Measurements from ENCODE around the gene ZSCAN31. TPM values are rescaled to one million over a fixed set of nuclear protein-coding genes. Genes with fewer than 3 reads are reported as not detected.
"Not testable (repeated sequence)": the region's sequence is repeated elsewhere in the genome, so short reads cannot be mapped to it uniquely, and the experiment has no call there.

The ZSCAN31 gene
- total RNA-seq, 1 experiment from 2014 or later, result 10.1 TPM

GRCh38 chr6:28360961-28361360 lies 25.0 kb upstream of the ZSCAN31 start:
- CTCF ChIA-PET, result no interaction called here

GRCh38 chr6:28359562-28359961 lies 23.6 kb upstream of the ZSCAN31 start:
- CTCF ChIA-PET; H2AFZ ChIP-seq (ENCODE audit: low read depth, low read length, poor library complexity, severe bottlenecking); H3K36me3 ChIP-seq (ENCODE audit: control insufficient read depth in 1 of 2, insufficient read depth in 2 of 2, low read length in 2 of 2); H3K4me3 ChIP-seq (replicated peaks in 1 of 2; ENCODE audit: low read depth in 1 of 2, low read length in 2 of 2); H3K9ac ChIP-seq (ENCODE audit: low read length); H3K27me3 ChIP-seq (ENCODE audit: insufficient read depth, low read length); DNase-seq (ENCODE audit: low read depth, low spot score); H3K9me2 ChIP-seq (ENCODE audit: insufficient read depth); RAD21 ChIA-PET (ENCODE audit: low non-redundant PET in 1 of 2, low total read pairs in 2 of 2, uncharacterized antibody in 2 of 2, unreplicated experiment in 2 of 2); POLR2A ChIA-PET; ATAC-seq; H3K27ac ChIP-seq (ENCODE audit: low read depth, low read length); H3K9me3 ChIP-seq (ENCODE audit: control insufficient read depth in 1 of 2, insufficient read depth in 1 of 2, low read depth in 1 of 2, low read length in 2 of 2); BruUV-seq (replicated peaks); H3K4me2 ChIP-seq (ENCODE audit: low read length); H4K20me1 ChIP-seq (ENCODE audit: insufficient read depth): not testable (repeated sequence)
- intact Hi-C loops (cut with micrococcal nuclease), result loop anchor here (10.0 kb wide), 2 partner anchors 325 to 455 kb away; no protein-coding TSS in a partner anchor
- H3K4me1 ChIP-seq (ENCODE audit: control insufficient read depth in 1 of 2, insufficient read depth in 2 of 2, low read length in 2 of 2), result peaks cover 14 to 21% of the 10 kb centered on the region in 2 experiments
- peaks cover 21% of the 10 kb centered on the region; the same call in 1 of the 2 replicates for H3K79me2 ChIP-seq (ENCODE audit: insufficient read depth, low read length)

More at GRCh38 chr6:28360961-28361360, 25.0 kb upstream of the ZSCAN31 start:
- no TSS peak for BruUV-seq (replicated peaks)
- H4K20me1 ChIP-seq (ENCODE audit: insufficient read depth), result no peaks in the 10 kb centered on the region
- POLR2A ChIA-PET, result interaction anchor here (0.6 kb wide), 1 partner anchor 221 kb away, joined by 3 read pairs; no protein-coding TSS in a partner anchor
- no peaks in the 10 kb centered on the region for H3K9me3 ChIP-seq (ENCODE audit: control insufficient read depth in 1 of 2, insufficient read depth in 1 of 2, low read depth in 1 of 2, low read length in 2 of 2)
- 0 out of 2 replicates have a peak, but pooled peaks cover 11% of the 10 kb centered on the region for H3K79me2 ChIP-seq (ENCODE audit: insufficient read depth, low read length)
- intact Hi-C loops (cut with micrococcal nuclease), result no loop called here
- TF ChIP-seq CTCF (IDR thresholded peaks at IDR 0.05 in 2 of 3, conservative IDR thresholded peaks at IDR 0.05 in 1 of 3; ENCODE audit: borderline replicate concordance in 1 of 3, insufficient read depth in 1 of 3, low read depth in 2 of 3, low read length in 2 of 3) (no peak), ELF1 (IDR thresholded peaks at IDR 0.05; ENCODE audit: borderline replicate concordance, low read depth) (no peak)
- H3K4me3 ChIP-seq (replicated peaks in 1 of 2; ENCODE audit: low read depth in 1 of 2, low read length in 2 of 2), result no peak overlapping the region
- no peaks in the 10 kb centered on the region for H3K27me3 ChIP-seq (ENCODE audit: insufficient read depth, low read length)
- H3K36me3 ChIP-seq (ENCODE audit: control insufficient read depth in 1 of 2, insufficient read depth in 2 of 2, low read length in 2 of 2), result peaks cover 14 to 15% of the 10 kb centered on the region in 2 experiments
- RAD21 ChIA-PET (ENCODE audit: low non-redundant PET in 1 of 2, low total read pairs in 2 of 2, uncharacterized antibody in 2 of 2, unreplicated experiment in 2 of 2), result no interaction called here
- no peak overlapping the region for H2AFZ ChIP-seq (ENCODE audit: low read depth, low read length, poor library complexity, severe bottlenecking)
- no peak overlapping the region for H3K27ac ChIP-seq (ENCODE audit: low read depth, low read length)
- H3K9ac ChIP-seq (ENCODE audit: low read length), result no peak overlapping the region
- DNase-seq (ENCODE audit: low read depth, low spot score) (no peak), ATAC-seq (no peak)
- no peak overlapping the region for H3K4me2 ChIP-seq (ENCODE audit: low read length)
- no peaks in the 10 kb centered on the region for H3K9me2 ChIP-seq (ENCODE audit: insufficient read depth)
- H3K4me1 ChIP-seq (ENCODE audit: control insufficient read depth in 1 of 2, insufficient read depth in 2 of 2, low read length in 2 of 2), result peaks cover 3 to 7% of the 10 kb centered on the region in 2 experiments; a peak in 3 of 4 replicates
